Kidney tubule cell (primary cell): ENCODE measurements around the gene EIF4A3.
A peak's percentile ranks its signal among the peaks of the same experiment; 100 is the strongest.

Experiments used
- DNase-seq: peaks from one replicate; pipeline ENCODE4 v3.0.0-alpha.2; 2018; ENCODE audit warnings: low spot score

Gene EIF4A3

GRCh38 chr17:80147035-80147822 is at the start of gene EIF4A3:
EIF4A3 (minus strand) TSS chr17:80147128; CDS start chr17:80146961, 167 bp downstream.
- peak; percentile 100 for DNase-seq

- DNase-seq = no peak
Measured at GRCh38 chr17:80196652-80197051, 49.7 kb upstream of the EIF4A3 start.

GRCh38 chr17:80195671-80196529 is 49.0 kb upstream of the EIF4A3 start:
- no peak for DNase-seq

- no peak for DNase-seq
Measured at GRCh38 chr17:80195141-80195540, 48.2 kb upstream of the EIF4A3 start.

- no peak for DNase-seq
Measured at GRCh38 chr17:80191865-80192661, 45.1 kb upstream of the EIF4A3 start.

GRCh38 chr17:80191192-80191591 is 44.3 kb upstream of the EIF4A3 start:
- no peak for DNase-seq

- DNase-seq = no peak
Measured at GRCh38 chr17:80190716-80191115, 43.8 kb upstream of the EIF4A3 start.

GRCh38 chr17:80189611-80190010 is 42.7 kb upstream of the EIF4A3 start:
- no peak for DNase-seq

- peak; percentile 13 for DNase-seq
Measured at GRCh38 chr17:80187515-80187941, 40.6 kb upstream of the EIF4A3 start.

GRCh38 chr17:80187090-80187489 is 40.2 kb upstream of the EIF4A3 start:
- no peak for DNase-seq

- no peak for DNase-seq
Measured at GRCh38 chr17:80185968-80186367, 39.0 kb upstream of the EIF4A3 start.

GRCh38 chr17:80184423-80184714 is 37.4 kb upstream of the EIF4A3 start:
- DNase-seq = no peak

GRCh38 chr17:80183581-80184422 is 36.9 kb upstream of the EIF4A3 start:
- no peak for DNase-seq

GRCh38 chr17:80182845-80183223 is 35.9 kb upstream of the EIF4A3 start:
- no peak for DNase-seq

GRCh38 chr17:80182118-80182844 is 35.4 kb upstream of the EIF4A3 start:
- no peak for DNase-seq

GRCh38 chr17:80181431-80181830 is 34.5 kb upstream of the EIF4A3 start:
- DNase-seq = no peak

- no peak for DNase-seq
Measured at GRCh38 chr17:80180192-80180591, 33.3 kb upstream of the EIF4A3 start.

GRCh38 chr17:80177986-80178595 is 31.2 kb upstream of the EIF4A3 start:
- no peak for DNase-seq

GRCh38 chr17:80176757-80177156 is 29.8 kb upstream of the EIF4A3 start:
- DNase-seq = no peak

GRCh38 chr17:80173916-80174315 is 27.0 kb upstream of the EIF4A3 start:
- no peak for DNase-seq
